C4-2B (cell line): ENCODE results near the gene G6PD.

Experiments used
- H3K27ac ChIP-seq: fragments of 450-650 bp; 2 replicates; pipeline ENCODE4 v1.5.1; 2017
- CTCF ChIP-seq: fragments of 450-650 bp; conservative IDR thresholded peaks from 2 replicates; pipeline ENCODE4 v1.5.1; 2017; ENCODE audit warnings: mild to moderate bottlenecking
- ZFX ChIP-seq: fragments of 450-650 bp; IDR thresholded peaks from 2 replicates; pipeline ENCODE4 v1.6.1; 2017

G6PD gene

GRCh38 chrX:154482786-154483185 lies 63.9 kb downstream of the G6PD start:
- no peak for TF ChIP-seq CTCF
- no peak for TF ChIP-seq ZFX
- no peak overlapping the region for H3K27ac ChIP-seq

- no peak overlapping the region for H3K27ac ChIP-seq
- no peak for TF ChIP-seq ZFX
- TF ChIP-seq CTCF: no peak
These were observed 64.6 kb downstream of the G6PD start for GRCh38 chrX:154481911-154482601.
